ENCODE results near the gene A1BG. TPM values are rescaled to one million over a fixed set of nuclear protein-coding genes. Genes with fewer than 3 reads are reported as not detected.

A1BG gene
- total and polyA plus RNA-seq, 7 donors, result 1.9 to 23.4 (median 14.3) TPM

DNA sequence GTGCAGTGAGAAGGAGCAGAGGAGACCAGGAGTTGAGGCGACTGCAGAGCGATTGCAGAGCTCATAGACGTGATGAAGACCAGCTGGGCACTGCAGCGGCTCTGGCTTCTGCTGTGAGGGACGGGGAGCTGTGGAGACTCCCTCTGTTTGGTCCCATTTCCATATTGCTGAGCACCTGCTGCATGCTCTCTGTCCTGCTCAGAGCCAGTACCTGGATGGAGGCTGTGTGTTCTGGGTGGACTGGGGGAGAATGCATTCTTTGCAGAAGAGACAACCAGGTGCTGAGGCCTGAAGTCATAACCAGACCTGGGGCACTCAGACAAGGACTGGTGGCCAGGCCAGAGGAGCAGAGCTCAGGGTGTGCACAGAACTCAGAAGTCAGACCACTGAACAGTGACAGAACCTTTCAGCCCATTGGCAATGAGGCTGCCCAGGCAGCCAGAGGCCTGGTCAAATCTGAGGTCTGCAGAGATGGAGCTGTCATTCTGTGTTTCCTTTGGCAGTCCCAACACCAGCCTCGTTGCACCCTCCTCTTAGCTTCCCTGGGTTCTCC, 1.3 kb upstream of the A1BG start:
- 82 to 84% methylated on average over 6 of the region's 6 CpGs for WGBS, 2 donors
- intact Hi-C loops (cut with DNase I), result no loop called here
- Histone ChIP-seq H3K27ac (no peak overlapping the region), H3K27me3 (peaks cover 35 to 79% (median 77%) of the 10 kb centered on the region in 3 donors), H3K4me1 (peaks cover 0 to 31% (median 22%) of the 10 kb centered on the region in 4 donors), H3K36me3 (no peaks in the 10 kb centered on the region), H3K9me3 (no peaks in the 10 kb centered on the region), H3K4me3 (no peak overlapping the region)
- no peak for DNase-seq
- TF ChIP-seq EP300 (IDR thresholded peaks at IDR 0.05) (no peak), POLR2AphosphoS5 (IDR thresholded peaks at IDR 0.05) (no peak)

- peaks cover 0 to 31% (median 22%) of the 10 kb centered on the region in 4 donors for H3K4me1 ChIP-seq
- DNase-seq, result no peak
- H3K36me3 ChIP-seq, result no peaks in the 10 kb centered on the region
Observed at GRCh38 chr19:58353717-58354477, 605 bp upstream of the A1BG start.

DNA sequence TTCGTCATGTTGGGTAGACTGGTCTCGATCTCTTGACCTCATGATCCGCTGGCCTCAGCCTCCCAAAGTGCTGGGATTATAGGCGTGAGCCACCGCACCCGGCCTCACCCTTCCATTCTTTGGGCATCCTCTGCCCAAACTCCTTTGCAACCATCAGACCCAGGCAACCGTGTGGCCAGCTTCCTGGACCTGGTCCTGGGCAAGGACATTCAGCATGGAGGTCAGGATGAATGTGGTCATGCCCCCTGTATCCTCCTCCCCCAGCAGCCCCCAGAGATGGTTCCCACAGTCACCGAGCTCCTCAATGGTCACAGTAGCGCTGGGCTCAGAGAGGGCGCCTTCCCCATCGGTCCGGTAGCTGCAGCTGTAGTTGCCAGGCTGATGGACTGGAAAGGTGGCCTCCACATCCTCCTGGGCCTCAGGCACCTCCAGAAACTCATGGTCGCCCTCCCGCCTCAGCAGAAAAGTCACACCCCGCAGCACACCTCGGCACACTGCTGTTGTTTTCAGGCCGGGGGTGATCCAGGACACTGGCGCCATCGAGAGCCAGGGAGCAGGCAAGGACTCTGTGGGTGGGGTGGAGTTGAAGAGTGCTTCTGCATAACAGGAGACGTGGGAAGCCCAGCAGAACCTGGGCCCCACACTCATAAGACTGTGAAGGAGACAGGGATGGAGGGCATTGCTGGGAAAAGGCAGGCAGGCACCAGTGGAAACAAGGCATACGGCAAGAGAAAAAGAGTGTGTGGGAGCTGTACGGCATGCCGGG, 1.1 kb downstream of the A1BG start:
- no peak for DNase-seq
- Histone ChIP-seq H3K27me3 (peaks cover 46 to 100% (median 93%) of the 10 kb centered on the region in 3 donors), H3K36me3 (no peaks in the 10 kb centered on the region), H3K4me3 (no peak overlapping the region), H3K9me3 (no peaks in the 10 kb centered on the region), H3K4me1 (peaks cover 0 to 33% (median 22%) of the 10 kb centered on the region in 4 donors), H3K27ac (no peak overlapping the region)
- TF ChIP-seq CTCF (IDR thresholded peaks at IDR 0.05) (no peak), POLR2AphosphoS5 (IDR thresholded peaks at IDR 0.05) (no peak), POLR2A (IDR thresholded peaks at IDR 0.05) (no peak), EP300 (IDR thresholded peaks at IDR 0.05) (no peak)
- 86 to 90% methylated on average over 23 of the region's 23 CpGs for WGBS, 2 donors
- intact Hi-C loops (cut with DNase I), result no loop called here

More at GRCh38 chr19:58353717-58354477, 605 bp upstream of the A1BG start:
- TF ChIP-seq EP300 (IDR thresholded peaks at IDR 0.05) (no peak), CTCF (IDR thresholded peaks at IDR 0.05) (no peak), POLR2A (IDR thresholded peaks at IDR 0.05) (no peak), POLR2AphosphoS5 (IDR thresholded peaks at IDR 0.05) (no peak)
- peaks cover 35 to 85% (median 83%) of the 10 kb centered on the region in 3 donors for H3K27me3 ChIP-seq
- 86 to 93% methylated on average over 15 of the region's 15 CpGs for WGBS, 2 donors
- H3K4me3 ChIP-seq, result no peak overlapping the region
- H3K27ac ChIP-seq, result no peak overlapping the region
- intact Hi-C loops (cut with DNase I), result no loop called here
- no peaks in the 10 kb centered on the region for H3K9me3 ChIP-seq

DNA sequence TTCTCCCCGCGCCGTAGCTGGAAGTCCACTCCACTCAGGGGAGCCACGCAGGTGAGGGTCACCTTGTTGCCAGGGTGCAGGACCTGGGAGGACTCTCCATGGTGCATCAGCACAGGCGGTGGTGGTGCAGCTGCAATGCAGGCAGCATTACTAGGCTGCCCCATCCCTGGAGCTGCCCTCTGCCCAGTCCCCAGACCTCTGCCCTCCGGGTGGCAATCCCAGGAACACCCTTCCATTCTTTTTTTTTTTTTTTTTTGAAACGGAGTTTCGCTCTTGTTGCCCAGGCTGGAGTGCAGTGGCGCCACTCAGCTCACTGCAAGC, 1.8 kb downstream of the A1BG start:
- Histone ChIP-seq H3K36me3 (no peaks in the 10 kb centered on the region), H3K9me3 (no peaks in the 10 kb centered on the region), H3K4me1 (peaks cover 0 to 28% (median 19%) of the 10 kb centered on the region in 4 donors), H3K27ac (no peak overlapping the region), H3K27me3 (peaks cover 44 to 100% (median 93%) of the 10 kb centered on the region in 3 donors), H3K4me3 (no peak overlapping the region)
- no peak for DNase-seq
- 87 to 90% methylated on average over 9 of the region's 9 CpGs for WGBS, 2 donors
- no peak for TF ChIP-seq EP300 (IDR thresholded peaks at IDR 0.05)
- no peak for TF ChIP-seq POLR2AphosphoS5 (IDR thresholded peaks at IDR 0.05)
- no peak for TF ChIP-seq CTCF (IDR thresholded peaks at IDR 0.05)
- TF ChIP-seq POLR2A (IDR thresholded peaks at IDR 0.05), result no peak
- intact Hi-C loops (cut with DNase I), result no loop called here

Measured in sigmoid colon (tissue), 7 donors.